OCI-LY7 (cell line): ENCODE measurements around the gene ANKRD11. TPM values are rescaled to one million over a fixed set of nuclear protein-coding genes. Genes with fewer than 3 reads are reported as not detected.
"Not testable (repeated sequence)": the region's sequence is repeated elsewhere in the genome, so short reads cannot be mapped to it uniquely, and the experiment has no call there.

ENCODE experiments used
- BruUV-seq: library from RNA; stranded (reverse); fragments of 400-500 nt; replicated peaks from 2 replicates; lab custom pipeline; 2021; lab: Mats Ljungman, UMichigan
- CTCF ChIA-PET: fragments of 300-600 bp; sonication (Branson Sonifier 250); formaldehyde crosslinking; loops from one replicate; lab custom pipeline; 2022; ENCODE audit warnings: antibody characterized with exemption; ENCODE audit not compliant: unreplicated experiment; lab: Charles Lee
- POLR2A ChIA-PET: fragments of 300-600 bp; sonication (Branson Sonifier 250); formaldehyde crosslinking; loops from one replicate; lab custom pipeline; 2022; ENCODE audit warnings: antibody characterized with exemption; lab: Charles Lee
- DNase-seq: peaks from one replicate; pipeline ENCODE4 v3.0.0-alpha.2; 2015; ENCODE audit warnings: low spot score
- H2AFZ ChIP-seq: fragments of 200-600 bp; sonication (generic), shearing (Covaris generic); 2 replicates; pipeline ENCODE4 v1.6.1; 2014; ENCODE audit warnings: mild to moderate bottlenecking, antibody characterized with exemption, low read length, moderate library complexity
- H3K27ac ChIP-seq: fragments of 200-600 bp; sonication (generic); 2 replicates; pipeline ENCODE4 v1.5.1; 2014; ENCODE audit warnings: mixed run types, low read depth, mild to moderate bottlenecking, moderate library complexity, low read length, inconsistent platforms; ENCODE audit not compliant: poor library complexity, severe bottlenecking
- H3K36me3 ChIP-seq: fragments of 200-600 bp; sonication (generic); 2 replicates; pipeline ENCODE4 v1.6.1; 2014; ENCODE audit warnings: mild to moderate bottlenecking, antibody characterized with exemption, low read length, moderate library complexity, mixed read lengths; ENCODE audit not compliant: insufficient read depth
- H3K4me1 ChIP-seq: fragments of 200-600 bp; sonication (generic); 2 replicates; pipeline ENCODE4 v1.5.1; 2014; ENCODE audit warnings: mild to moderate bottlenecking, low read length; ENCODE audit not compliant: insufficient read depth, poor library complexity, severe bottlenecking
- H3K4me2 ChIP-seq: fragments of 200-600 bp; sonication (generic); 2 replicates; pipeline ENCODE4 v1.6.1; 2014; ENCODE audit warnings: mild to moderate bottlenecking, low read length
- H3K4me3 ChIP-seq: fragments of 200-600 bp; sonication (generic); 2 replicates; pipeline ENCODE4 v1.5.1; 2014; ENCODE audit warnings: mild to moderate bottlenecking, low read depth, low read length; ENCODE audit not compliant: poor library complexity, severe bottlenecking
- H3K79me2 ChIP-seq: fragments of 200-600 bp; sonication (generic); 2 replicates; pipeline ENCODE4 v1.6.1; 2016; ENCODE audit warnings: low read depth, mild to moderate bottlenecking, low read length, moderate library complexity, mixed read lengths; ENCODE audit not compliant: insufficient read depth
- H3K9me2 ChIP-seq: fragments of 200-600 bp; sonication (generic); 2 replicates; pipeline ENCODE4 v1.6.1; 2016; ENCODE audit warnings: mild to moderate bottlenecking, low read length, mixed read lengths; ENCODE audit not compliant: insufficient read depth
- H3K9me3 ChIP-seq: fragments of 200-600 bp; sonication (generic); 2 replicates; pipeline ENCODE4 v1.6.1; 2014; ENCODE audit warnings: mild to moderate bottlenecking, mixed run types, low read length, mixed read lengths
- H4K20me1 ChIP-seq: fragments of 200-600 bp; sonication (generic); 2 replicates; pipeline ENCODE4 v1.6.1; 2014; ENCODE audit warnings: mild to moderate bottlenecking, antibody characterized with exemption, low read length, moderate library complexity, mixed read lengths; ENCODE audit not compliant: insufficient read depth
- CTCF ChIP-seq: fragments of 200-600 bp; sonication (generic); conservative IDR thresholded peaks from 2 replicates; pipeline ENCODE4 v1.5.1; 2014; ENCODE audit warnings: mild to moderate bottlenecking, antibody characterized with exemption, low read length, moderate library complexity, mixed read lengths
- EZH2phosphoT487 ChIP-seq: fragments of 200-600 bp; sonication (generic); IDR thresholded peaks from 2 replicates; pipeline ENCODE4 v1.6.1; 2018; ENCODE audit warnings: low read depth, borderline replicate concordance, mild to moderate bottlenecking, mixed run types, antibody characterized with exemption, low read length, moderate library complexity, mixed read lengths
- intact Hi-C: fragments of 100-400 bp; cut with micrococcal nuclease; formaldehyde crosslinking; loops from one replicate; pipeline ENCODE4 v1.10.0; 2022; ENCODE audit not compliant: unreplicated experiment
- total RNA-seq, 2 experiments: library from RNA; depleted of rRNA in 1 of 2; stranded (reverse); fragments of >200 nt in 1 of 2; shearing (Covaris generic) in 1 of 2; gene quantifications; 2 replicates each; pipeline ENCODE4 v1.2.3, GENCODE V29; 2014 to 2022

The ANKRD11 gene
- total RNA-seq, 2 experiments from 2014 or later, result 89.1 to 251 TPM

- Histone ChIP-seq H3K4me1 (no peaks in the 10 kb centered on the region), H4K20me1 (peaks cover 4% of the 10 kb centered on the region; the same call in 1 of the 2 replicates), H3K9me3 (no peaks in the 10 kb centered on the region), H3K36me3 (peaks cover 55% of the 10 kb centered on the region), H2AFZ (no peak overlapping the region), H3K4me3 (no peak overlapping the region), H3K79me2 (peaks cover 86% of the 10 kb centered on the region), H3K9me2 (no peaks in the 10 kb centered on the region), H3K27ac (no peak overlapping the region), H3K4me2 (no peak overlapping the region)
- intact Hi-C loops, result no loop called here
- DNase-seq, result no peak
- BruUV-seq, result no TSS peak
- TF ChIP-seq CTCF (no peak), EZH2phosphoT487 (no peak)
- ChIA-PET POLR2A (no interaction called here), CTCF (no interaction called here)
Measured at GRCh38 chr16:89431630-89432029, 58.7 kb downstream of the ANKRD11 start.

- Histone ChIP-seq H3K9me3 (no peaks in the 10 kb centered on the region), H4K20me1 (peaks cover 9% of the 10 kb centered on the region; the same call in 1 of the 2 replicates), H3K4me2 (no peak overlapping the region), H3K4me3 (no peak overlapping the region), H3K9me2 (no peaks in the 10 kb centered on the region), H2AFZ (no peak overlapping the region), H3K36me3 (peaks cover 55% of the 10 kb centered on the region), H3K79me2 (peaks cover 86% of the 10 kb centered on the region), H3K4me1 (no peaks in the 10 kb centered on the region), H3K27ac (no peak overlapping the region)
- DNase-seq, result no peak
- intact Hi-C loops, result no loop called here
- ChIA-PET POLR2A (no interaction called here), CTCF (no interaction called here)
- no peak for TF ChIP-seq CTCF
- no peak for TF ChIP-seq EZH2phosphoT487
- BruUV-seq, result no TSS peak
Measured at GRCh38 chr16:89431158-89431584, 59.2 kb downstream of the ANKRD11 start.

GRCh38 chr16:89430436-89431157, 59.8 kb downstream of the ANKRD11 start:
- DNase-seq, result no peak
- intact Hi-C loops, result no loop called here
- Histone ChIP-seq H3K4me2 (no peak overlapping the region), H3K9me2 (no peaks in the 10 kb centered on the region), H3K4me3 (no peak overlapping the region), H2AFZ (no peak overlapping the region), H4K20me1 (peaks cover 11% of the 10 kb centered on the region; the same call in 1 of the 2 replicates), H3K9me3 (no peaks in the 10 kb centered on the region), H3K27ac (no peak overlapping the region), H3K4me1 (no peaks in the 10 kb centered on the region), H3K36me3 (peaks cover 55% of the 10 kb centered on the region), H3K79me2 (peaks cover 86% of the 10 kb centered on the region)
- CTCF ChIA-PET, result no interaction called here
- POLR2A ChIA-PET, result no interaction called here
- no TSS peak for BruUV-seq
- no peak for TF ChIP-seq EZH2phosphoT487
- no peak for TF ChIP-seq CTCF

- CTCF ChIA-PET, intact Hi-C loops, H3K27ac ChIP-seq, DNase-seq, H3K4me1 ChIP-seq, H3K9me2 ChIP-seq, H2AFZ ChIP-seq, H3K4me2 ChIP-seq, POLR2A ChIA-PET, BruUV-seq, H3K9me3 ChIP-seq, H3K4me3 ChIP-seq: not testable (repeated sequence)
- peaks cover 86% of the 10 kb centered on the region for H3K79me2 ChIP-seq
- H4K20me1 ChIP-seq, result peaks cover 20% of the 10 kb centered on the region
- peaks cover 54% of the 10 kb centered on the region for H3K36me3 ChIP-seq
Measured at GRCh38 chr16:89428605-89429004, 61.8 kb downstream of the ANKRD11 start.
